HepG2 (cell line): Measurements from ENCODE around the gene CARMIL3. TPM values are rescaled to one million over a fixed set of nuclear protein-coding genes. Genes with fewer than 3 reads are reported as not detected.

Source experiments
- CENPX ChIP-seq: sonication (generic); formaldehyde crosslinking; IDR thresholded peaks from 2 replicates; pipeline ENCODE4 v1.9.0; 2021; ENCODE audit warnings: mild to moderate bottlenecking, missing genetic modification reagents, moderate library complexity
- KDM5B ChIP-seq: sonication (generic); formaldehyde crosslinking; IDR thresholded peaks from 2 replicates; pipeline ENCODE4 v1.4.0; 2020; ENCODE audit warnings: missing genetic modification reagents, mild to moderate bottlenecking, borderline replicate concordance
- NFAT5 ChIP-seq: sonication (generic); formaldehyde crosslinking; IDR thresholded peaks from 2 replicates; pipeline ENCODE4 v1.4.0; 2020; ENCODE audit warnings: missing genetic modification reagents
- RAD21 ChIP-seq: fragments of 450-650 bp; formaldehyde crosslinking; IDR thresholded peaks from 2 replicates; pipeline ENCODE4 v1.5.0; 2020; ENCODE audit warnings: mild to moderate bottlenecking
- RAD51 ChIP-seq: fragments of 450-650 bp; IDR thresholded peaks from 2 replicates; pipeline ENCODE4 v1.6.1; 2016; ENCODE audit warnings: borderline replicate concordance
- SAFB2 ChIP-seq: sonication (generic); formaldehyde crosslinking; IDR thresholded peaks from 2 replicates; pipeline ENCODE4 v1.5.1; 2020; ENCODE audit warnings: missing genetic modification reagents, low read depth, mild to moderate bottlenecking, borderline replicate concordance
- ZNF205 ChIP-seq: IDR thresholded peaks from 2 replicates; pipeline ENCODE4 v1.6.1; 2018; ENCODE audit warnings: missing biosample characterization, missing genetic modification reagents
- ZNF570 ChIP-seq: sonication (generic); formaldehyde crosslinking; IDR thresholded peaks from 2 replicates; pipeline ENCODE4 v1.4.0; 2020; ENCODE audit warnings: mild to moderate bottlenecking, missing genetic modification reagents, borderline replicate concordance
- polyA plus RNA-seq, 8 experiments: library from polyadenylated mRNA; depleted of rRNA in 3 of 8; stranded (reverse) in 7 of 8; unstranded in 1 of 8; fragments of >200 nt; fragmentation: Illumina TruSeq in 4 of 8; extraction: Trizol in 4 of 8; gene quantifications; 2 replicates each; pipeline versions ENCODE4 v1.2.1 to v1.2.3, GENCODE V29; 2011 to 2016; ENCODE audit warnings: low read depth in 4 of 8, missing spikeins in 1 of 8, mixed read lengths in 1 of 8; ENCODE audit not compliant: insufficient read depth in 1 of 8
- total RNA-seq, 5 experiments: library from RNA; depleted of rRNA; stranded (reverse); fragments of >200 nt; fragmentation: Illumina TruSeq; extraction: Trizol; gene quantifications; 2 replicates each; pipeline ENCODE4 v1.2.3, GENCODE V29; 2016; ENCODE audit warnings: low read depth in 1 of 5
- TF ChIP-seq, protein P1 (sequence below), 2 experiments: IDR thresholded peaks; 2 replicates each; pipeline ENCODE4 v1.6.1; 2011 to 2012; ENCODE audit warnings: low read length in 2 of 2, borderline replicate concordance in 1 of 2, low read depth in 1 of 2, mild to moderate bottlenecking in 1 of 2, moderate library complexity in 1 of 2
- TF ChIP-seq, protein P2 (sequence below): sonication (generic); formaldehyde crosslinking; IDR thresholded peaks from 2 replicates; pipeline ENCODE4 v1.4.0; 2020; ENCODE audit warnings: missing genetic modification reagents
- TF ChIP-seq, protein P3 (sequence below): sonication (generic); formaldehyde crosslinking; IDR thresholded peaks from 2 replicates; pipeline ENCODE4 v1.4.0; 2020; ENCODE audit warnings: missing genetic modification reagents

The CARMIL3 gene
- total and polyA plus RNA-seq, 2 of the 13 experiments (the other 11 are each of a cell fraction or from before 2014, with no cell fraction given) = 0.27 to 0.55 TPM

- TF ChIP-seq SAFB2 (no peak), RAD21 (CRISPR knock-in tag) (no peak), KDM5B (no peak), NFAT5 (CRISPR knock-in tag) (0 out of 2 replicates have a peak, but pooled peaks have one; percentile 19), CENPX (CRISPR knock-in tag) (no peak), RAD51 (no peak), ZNF205 (CRISPR knock-in tag) (no peak), ZNF570 (no peak)
- TF ChIP-seq, protein P1, sequence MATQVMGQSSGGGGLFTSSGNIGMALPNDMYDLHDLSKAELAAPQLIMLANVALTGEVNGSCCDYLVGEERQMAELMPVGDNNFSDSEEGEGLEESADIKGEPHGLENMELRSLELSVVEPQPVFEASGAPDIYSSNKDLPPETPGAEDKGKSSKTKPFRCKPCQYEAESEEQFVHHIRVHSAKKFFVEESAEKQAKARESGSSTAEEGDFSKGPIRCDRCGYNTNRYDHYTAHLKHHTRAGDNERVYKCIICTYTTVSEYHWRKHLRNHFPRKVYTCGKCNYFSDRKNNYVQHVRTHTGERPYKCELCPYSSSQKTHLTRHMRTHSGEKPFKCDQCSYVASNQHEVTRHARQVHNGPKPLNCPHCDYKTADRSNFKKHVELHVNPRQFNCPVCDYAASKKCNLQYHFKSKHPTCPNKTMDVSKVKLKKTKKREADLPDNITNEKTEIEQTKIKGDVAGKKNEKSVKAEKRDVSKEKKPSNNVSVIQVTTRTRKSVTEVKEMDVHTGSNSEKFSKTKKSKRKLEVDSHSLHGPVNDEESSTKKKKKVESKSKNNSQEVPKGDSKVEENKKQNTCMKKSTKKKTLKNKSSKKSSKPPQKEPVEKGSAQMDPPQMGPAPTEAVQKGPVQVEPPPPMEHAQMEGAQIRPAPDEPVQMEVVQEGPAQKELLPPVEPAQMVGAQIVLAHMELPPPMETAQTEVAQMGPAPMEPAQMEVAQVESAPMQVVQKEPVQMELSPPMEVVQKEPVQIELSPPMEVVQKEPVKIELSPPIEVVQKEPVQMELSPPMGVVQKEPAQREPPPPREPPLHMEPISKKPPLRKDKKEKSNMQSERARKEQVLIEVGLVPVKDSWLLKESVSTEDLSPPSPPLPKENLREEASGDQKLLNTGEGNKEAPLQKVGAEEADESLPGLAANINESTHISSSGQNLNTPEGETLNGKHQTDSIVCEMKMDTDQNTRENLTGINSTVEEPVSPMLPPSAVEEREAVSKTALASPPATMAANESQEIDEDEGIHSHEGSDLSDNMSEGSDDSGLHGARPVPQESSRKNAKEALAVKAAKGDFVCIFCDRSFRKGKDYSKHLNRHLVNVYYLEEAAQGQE (IDR thresholded peaks at IDR 0.05; ENCODE audit: borderline replicate concordance in 1 of 2, low read depth in 1 of 2, low read length in 2 of 2) = no peak
- TF ChIP-seq, protein P2, sequence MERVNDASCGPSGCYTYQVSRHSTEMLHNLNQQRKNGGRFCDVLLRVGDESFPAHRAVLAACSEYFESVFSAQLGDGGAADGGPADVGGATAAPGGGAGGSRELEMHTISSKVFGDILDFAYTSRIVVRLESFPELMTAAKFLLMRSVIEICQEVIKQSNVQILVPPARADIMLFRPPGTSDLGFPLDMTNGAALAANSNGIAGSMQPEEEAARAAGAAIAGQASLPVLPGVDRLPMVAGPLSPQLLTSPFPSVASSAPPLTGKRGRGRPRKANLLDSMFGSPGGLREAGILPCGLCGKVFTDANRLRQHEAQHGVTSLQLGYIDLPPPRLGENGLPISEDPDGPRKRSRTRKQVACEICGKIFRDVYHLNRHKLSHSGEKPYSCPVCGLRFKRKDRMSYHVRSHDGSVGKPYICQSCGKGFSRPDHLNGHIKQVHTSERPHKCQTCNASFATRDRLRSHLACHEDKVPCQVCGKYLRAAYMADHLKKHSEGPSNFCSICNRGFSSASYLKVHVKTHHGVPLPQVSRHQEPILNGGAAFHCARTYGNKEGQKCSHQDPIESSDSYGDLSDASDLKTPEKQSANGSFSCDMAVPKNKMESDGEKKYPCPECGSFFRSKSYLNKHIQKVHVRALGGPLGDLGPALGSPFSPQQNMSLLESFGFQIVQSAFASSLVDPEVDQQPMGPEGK (CRISPR knock-in tag) = no peak
- TF ChIP-seq, protein P3, sequence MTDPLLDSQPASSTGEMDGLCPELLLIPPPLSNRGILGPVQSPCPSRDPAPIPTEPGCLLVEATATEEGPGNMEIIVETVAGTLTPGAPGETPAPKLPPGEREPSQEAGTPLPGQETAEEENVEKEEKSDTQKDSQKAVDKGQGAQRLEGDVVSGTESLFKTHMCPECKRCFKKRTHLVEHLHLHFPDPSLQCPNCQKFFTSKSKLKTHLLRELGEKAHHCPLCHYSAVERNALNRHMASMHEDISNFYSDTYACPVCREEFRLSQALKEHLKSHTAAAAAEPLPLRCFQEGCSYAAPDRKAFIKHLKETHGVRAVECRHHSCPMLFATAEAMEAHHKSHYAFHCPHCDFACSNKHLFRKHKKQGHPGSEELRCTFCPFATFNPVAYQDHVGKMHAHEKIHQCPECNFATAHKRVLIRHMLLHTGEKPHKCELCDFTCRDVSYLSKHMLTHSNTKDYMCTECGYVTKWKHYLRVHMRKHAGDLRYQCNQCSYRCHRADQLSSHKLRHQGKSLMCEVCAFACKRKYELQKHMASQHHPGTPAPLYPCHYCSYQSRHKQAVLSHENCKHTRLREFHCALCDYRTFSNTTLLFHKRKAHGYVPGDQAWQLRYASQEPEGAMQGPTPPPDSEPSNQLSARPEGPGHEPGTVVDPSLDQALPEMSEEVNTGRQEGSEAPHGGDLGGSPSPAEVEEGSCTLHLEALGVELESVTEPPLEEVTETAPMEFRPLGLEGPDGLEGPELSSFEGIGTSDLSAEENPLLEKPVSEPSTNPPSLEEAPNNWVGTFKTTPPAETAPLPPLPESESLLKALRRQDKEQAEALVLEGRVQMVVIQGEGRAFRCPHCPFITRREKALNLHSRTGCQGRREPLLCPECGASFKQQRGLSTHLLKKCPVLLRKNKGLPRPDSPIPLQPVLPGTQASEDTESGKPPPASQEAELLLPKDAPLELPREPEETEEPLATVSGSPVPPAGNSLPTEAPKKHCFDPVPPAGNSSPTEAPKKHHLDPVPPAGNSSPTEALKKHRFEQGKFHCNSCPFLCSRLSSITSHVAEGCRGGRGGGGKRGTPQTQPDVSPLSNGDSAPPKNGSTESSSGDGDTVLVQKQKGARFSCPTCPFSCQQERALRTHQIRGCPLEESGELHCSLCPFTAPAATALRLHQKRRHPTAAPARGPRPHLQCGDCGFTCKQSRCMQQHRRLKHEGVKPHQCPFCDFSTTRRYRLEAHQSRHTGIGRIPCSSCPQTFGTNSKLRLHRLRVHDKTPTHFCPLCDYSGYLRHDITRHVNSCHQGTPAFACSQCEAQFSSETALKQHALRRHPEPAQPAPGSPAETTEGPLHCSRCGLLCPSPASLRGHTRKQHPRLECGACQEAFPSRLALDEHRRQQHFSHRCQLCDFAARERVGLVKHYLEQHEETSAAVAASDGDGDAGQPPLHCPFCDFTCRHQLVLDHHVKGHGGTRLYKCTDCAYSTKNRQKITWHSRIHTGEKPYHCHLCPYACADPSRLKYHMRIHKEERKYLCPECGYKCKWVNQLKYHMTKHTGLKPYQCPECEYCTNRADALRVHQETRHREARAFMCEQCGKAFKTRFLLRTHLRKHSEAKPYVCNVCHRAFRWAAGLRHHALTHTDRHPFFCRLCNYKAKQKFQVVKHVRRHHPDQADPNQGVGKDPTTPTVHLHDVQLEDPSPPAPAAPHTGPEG (CRISPR knock-in tag) = no peak
Measured at GRCh38 chr14:24116128-24116814, 64.5 kb downstream of the CARMIL3 start (continued).
